ENCODE measurements around the gene ELF1. TPM values are rescaled to one million over a fixed set of nuclear protein-coding genes. Genes with fewer than 3 reads are reported as not detected.
"Not testable (repeated sequence)": the region's sequence is repeated elsewhere in the genome, so short reads cannot be mapped to it uniquely, and the experiment has no call there.

ELF1 gene
- total and polyA plus RNA-seq, 2 donors (not counting 3 experiments of a cell fraction or from before 2014, with no cell fraction given): 31.8 to 61.2 TPM

DNA sequence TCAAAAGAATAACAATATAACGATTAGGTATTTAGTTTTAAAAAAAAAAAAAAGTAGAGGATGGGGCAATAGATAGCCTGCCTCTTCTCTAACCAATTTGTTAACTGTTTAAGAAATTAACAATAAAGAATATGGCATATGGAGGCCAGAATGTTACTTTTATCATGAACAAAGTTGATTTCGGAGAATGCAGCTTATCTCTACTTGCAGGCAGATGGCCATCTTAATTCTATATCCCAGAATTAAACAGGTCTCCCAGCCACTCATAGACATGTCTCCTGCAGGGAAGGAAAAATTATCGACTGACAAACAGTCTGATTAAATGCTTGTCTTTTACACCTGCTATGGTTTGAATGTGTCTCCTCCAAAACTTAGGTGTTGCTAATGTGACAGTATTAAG is 133.1 kb downstream of the ELF1 start:
- no peak for DNase-seq (ENCODE audit: low read depth, low spot score)
- Histone ChIP-seq H3K4me1 (ENCODE audit: control insufficient read depth, extremely low read depth, insufficient read depth, low read length) (no peaks in the 10 kb centered on the region), H3K9ac (replicated peaks; ENCODE audit: extremely low read depth, insufficient read depth, low read length) (no peak overlapping the region), H3K9me3 (replicated peaks; ENCODE audit: control insufficient read depth, insufficient read depth, low read length) (no peaks in the 10 kb centered on the region), H3K79me2 (ENCODE audit: control insufficient read depth, insufficient read depth, low read length) (no peaks in the 10 kb centered on the region), H4K20me1 (replicated peaks; ENCODE audit: control insufficient read depth, extremely low read depth, insufficient read depth, low read length) (no peaks in the 10 kb centered on the region), H3K4me3 (replicated peaks in 1 of 3; ENCODE audit: insufficient read depth in 1 of 3, low read depth in 1 of 3, low read length in 3 of 3) (no peak overlapping the region), H3K27me3 (ENCODE audit: control insufficient read depth in 2 of 2, insufficient read depth in 2 of 2, low read length in 2 of 2) (no peaks in the 10 kb centered on the region), H3K9me1 (replicated peaks; ENCODE audit: control insufficient read depth, extremely low read depth, insufficient read depth, low read length) (no peaks in the 10 kb centered on the region), H3K36me3 (ENCODE audit: control insufficient read depth in 2 of 2, extremely low read depth in 1 of 2, insufficient read depth in 2 of 2, low read length in 2 of 2) (no peaks in the 10 kb centered on the region), H3K4me2 (ENCODE audit: insufficient read depth, low read length) (no peak overlapping the region), H2AFZ (ENCODE audit: low read depth, low read length) (no peak overlapping the region), H3K27ac (ENCODE audit: insufficient read depth, low read depth, low read length) (no peak overlapping the region)
- TF ChIP-seq, protein P1, sequence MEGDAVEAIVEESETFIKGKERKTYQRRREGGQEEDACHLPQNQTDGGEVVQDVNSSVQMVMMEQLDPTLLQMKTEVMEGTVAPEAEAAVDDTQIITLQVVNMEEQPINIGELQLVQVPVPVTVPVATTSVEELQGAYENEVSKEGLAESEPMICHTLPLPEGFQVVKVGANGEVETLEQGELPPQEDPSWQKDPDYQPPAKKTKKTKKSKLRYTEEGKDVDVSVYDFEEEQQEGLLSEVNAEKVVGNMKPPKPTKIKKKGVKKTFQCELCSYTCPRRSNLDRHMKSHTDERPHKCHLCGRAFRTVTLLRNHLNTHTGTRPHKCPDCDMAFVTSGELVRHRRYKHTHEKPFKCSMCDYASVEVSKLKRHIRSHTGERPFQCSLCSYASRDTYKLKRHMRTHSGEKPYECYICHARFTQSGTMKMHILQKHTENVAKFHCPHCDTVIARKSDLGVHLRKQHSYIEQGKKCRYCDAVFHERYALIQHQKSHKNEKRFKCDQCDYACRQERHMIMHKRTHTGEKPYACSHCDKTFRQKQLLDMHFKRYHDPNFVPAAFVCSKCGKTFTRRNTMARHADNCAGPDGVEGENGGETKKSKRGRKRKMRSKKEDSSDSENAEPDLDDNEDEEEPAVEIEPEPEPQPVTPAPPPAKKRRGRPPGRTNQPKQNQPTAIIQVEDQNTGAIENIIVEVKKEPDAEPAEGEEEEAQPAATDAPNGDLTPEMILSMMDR (IDR thresholded peaks at IDR 0.05; ENCODE audit: extremely low read depth in 1 of 2, insufficient read depth in 1 of 2, low read depth in 1 of 2, low read length in 2 of 2): no peak
- TF ChIP-seq GATA2 (IDR thresholded peaks at IDR 0.05; ENCODE audit: insufficient read depth, insufficient read length, low read depth, low read length): no peak
- TF ChIP-seq JUN (IDR thresholded peaks at IDR 0.05; ENCODE audit: borderline replicate concordance, insufficient read depth, insufficient read length, low read depth): no peak
- no peak for TF ChIP-seq MYC (IDR thresholded peaks at IDR 0.05; ENCODE audit: low read depth, low read length)
- TF ChIP-seq, protein P2, sequence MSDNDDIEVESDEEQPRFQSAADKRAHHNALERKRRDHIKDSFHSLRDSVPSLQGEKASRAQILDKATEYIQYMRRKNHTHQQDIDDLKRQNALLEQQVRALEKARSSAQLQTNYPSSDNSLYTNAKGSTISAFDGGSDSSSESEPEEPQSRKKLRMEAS (IDR thresholded peaks at IDR 0.05; ENCODE audit: insufficient read depth, insufficient read length): no peak
- TF ChIP-seq FOS (IDR thresholded peaks at IDR 0.05; ENCODE audit: borderline replicate concordance, insufficient read depth, low read length): no peak
- TF ChIP-seq POLR2AphosphoS5 (IDR thresholded peaks at IDR 0.05; ENCODE audit: insufficient read depth, low read depth, low read length): no peak
- TF ChIP-seq POLR2A (IDR thresholded peaks at IDR 0.05; ENCODE audit: low read depth, low read length): no peak
- TF ChIP-seq EZH2 (IDR thresholded peaks at IDR 0.05; ENCODE audit: borderline replicate concordance, low read depth, low read length, severe bottlenecking): no peak
- ChIA-PET CTCF (no interaction called here), POLR2A (no interaction called here)
- no TSS peak for BruUV-seq (replicated peaks)
- intact Hi-C loops (cut with micrococcal nuclease): no loop called here
- no peak for FAIRE-seq
- dilution Hi-C loops (cut with MboI; ENCODE audit: extremely low pct_ligation_motif_present, low sequenced_read_pairs): no loop called here

DNA sequence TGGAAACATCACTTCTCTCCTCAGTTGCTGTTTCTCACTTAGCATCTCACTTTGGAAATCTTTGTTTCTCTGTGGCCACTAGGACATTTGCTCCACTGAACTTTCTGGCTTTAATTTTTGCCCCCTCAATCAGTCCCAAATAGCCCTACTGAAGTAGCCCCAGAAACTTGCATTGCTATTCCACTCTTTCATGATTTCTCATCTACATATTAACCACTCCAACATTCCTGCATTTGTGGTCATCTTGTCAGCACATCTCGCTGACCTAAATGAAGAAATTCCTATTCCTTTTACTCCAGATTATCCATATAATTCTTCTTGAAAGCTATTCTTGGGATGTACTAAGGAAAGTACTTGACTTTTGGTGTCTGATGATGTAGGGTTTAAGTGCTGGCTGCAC is 134.9 kb downstream of the ELF1 start:
- H3K27me3 ChIP-seq (ENCODE audit: control insufficient read depth in 2 of 2, insufficient read depth in 2 of 2, low read length in 2 of 2); H3K4me2 ChIP-seq (ENCODE audit: insufficient read depth, low read length); BruUV-seq (replicated peaks); H3K79me2 ChIP-seq (ENCODE audit: control insufficient read depth, insufficient read depth, low read length); H4K20me1 ChIP-seq (replicated peaks; ENCODE audit: control insufficient read depth, extremely low read depth, insufficient read depth, low read length); H3K9ac ChIP-seq (replicated peaks; ENCODE audit: extremely low read depth, insufficient read depth, low read length); H3K27ac ChIP-seq (ENCODE audit: insufficient read depth, low read depth, low read length); DNase-seq (ENCODE audit: low read depth, low spot score); H3K9me1 ChIP-seq (replicated peaks; ENCODE audit: control insufficient read depth, extremely low read depth, insufficient read depth, low read length); H3K36me3 ChIP-seq (ENCODE audit: control insufficient read depth in 2 of 2, extremely low read depth in 1 of 2, insufficient read depth in 2 of 2, low read length in 2 of 2); H3K4me1 ChIP-seq (ENCODE audit: control insufficient read depth, extremely low read depth, insufficient read depth, low read length); FAIRE-seq; dilution Hi-C loops (cut with MboI; ENCODE audit: extremely low pct_ligation_motif_present, low sequenced_read_pairs); H2AFZ ChIP-seq (ENCODE audit: low read depth, low read length); POLR2A ChIA-PET; H3K4me3 ChIP-seq (replicated peaks in 1 of 3; ENCODE audit: insufficient read depth in 1 of 3, low read depth in 1 of 3, low read length in 3 of 3); intact Hi-C loops (cut with micrococcal nuclease); H3K9me3 ChIP-seq (replicated peaks; ENCODE audit: control insufficient read depth, insufficient read depth, low read length); CTCF ChIA-PET: not testable (repeated sequence)
